Fibroblast of pulmonary artery (primary cell): ENCODE results near the gene ACIN1.

ENCODE experiments used
- DNase-seq: peaks from one replicate; pipeline ENCODE4 v3.0.0-alpha.2; 2010; ENCODE audit warnings: low read depth
- H3K4me3 ChIP-seq: replicated peaks from 2 replicates; pipeline ENCODE4 v1.5.1; 2011; ENCODE audit warnings: low read depth, mild to moderate bottlenecking, control low read depth, low read length, moderate library complexity
- TF ChIP-seq, protein P1 (sequence below): IDR thresholded peaks from 2 replicates; pipeline ENCODE4 v1.5.1; 2011; ENCODE audit warnings: mild to moderate bottlenecking, control low read depth, low read length, inconsistent platforms; ENCODE audit errors: missing control alignments

ACIN1 gene

DNA sequence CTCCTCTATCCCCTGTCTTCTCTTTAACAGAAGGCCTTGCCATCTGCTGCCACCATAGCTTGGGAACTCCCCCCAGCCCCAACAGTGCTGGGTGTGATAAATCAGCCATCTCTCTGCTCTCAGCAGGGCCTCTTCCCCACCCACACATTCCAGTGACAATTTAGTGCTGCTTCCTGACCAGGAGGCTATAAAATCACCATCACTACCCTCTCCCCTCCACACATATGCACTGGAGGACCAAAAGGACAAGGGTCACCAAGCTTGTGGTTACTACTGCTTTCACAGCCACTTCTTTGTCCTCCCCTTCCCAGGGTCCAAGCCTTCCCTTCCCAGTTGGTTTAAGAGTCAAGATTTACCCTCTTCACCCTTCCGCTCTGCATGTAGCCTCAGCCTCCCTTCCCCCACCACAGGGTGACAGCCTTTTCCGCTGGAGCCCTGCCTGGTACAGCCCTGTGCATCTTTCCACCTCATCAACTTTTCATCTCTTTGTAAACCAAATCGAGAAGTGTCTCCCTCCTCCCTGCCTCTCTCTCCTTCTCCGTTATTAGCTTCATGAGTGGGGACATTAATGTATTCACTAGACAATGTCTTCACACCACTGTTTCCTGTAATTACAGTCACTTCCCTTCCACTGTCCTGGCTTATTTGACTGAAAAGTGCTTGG lies 69.7 kb downstream of the ACIN1 start:
- no peak overlapping the region for H3K4me3 ChIP-seq
- no peak for DNase-seq
- TF ChIP-seq, protein P1, sequence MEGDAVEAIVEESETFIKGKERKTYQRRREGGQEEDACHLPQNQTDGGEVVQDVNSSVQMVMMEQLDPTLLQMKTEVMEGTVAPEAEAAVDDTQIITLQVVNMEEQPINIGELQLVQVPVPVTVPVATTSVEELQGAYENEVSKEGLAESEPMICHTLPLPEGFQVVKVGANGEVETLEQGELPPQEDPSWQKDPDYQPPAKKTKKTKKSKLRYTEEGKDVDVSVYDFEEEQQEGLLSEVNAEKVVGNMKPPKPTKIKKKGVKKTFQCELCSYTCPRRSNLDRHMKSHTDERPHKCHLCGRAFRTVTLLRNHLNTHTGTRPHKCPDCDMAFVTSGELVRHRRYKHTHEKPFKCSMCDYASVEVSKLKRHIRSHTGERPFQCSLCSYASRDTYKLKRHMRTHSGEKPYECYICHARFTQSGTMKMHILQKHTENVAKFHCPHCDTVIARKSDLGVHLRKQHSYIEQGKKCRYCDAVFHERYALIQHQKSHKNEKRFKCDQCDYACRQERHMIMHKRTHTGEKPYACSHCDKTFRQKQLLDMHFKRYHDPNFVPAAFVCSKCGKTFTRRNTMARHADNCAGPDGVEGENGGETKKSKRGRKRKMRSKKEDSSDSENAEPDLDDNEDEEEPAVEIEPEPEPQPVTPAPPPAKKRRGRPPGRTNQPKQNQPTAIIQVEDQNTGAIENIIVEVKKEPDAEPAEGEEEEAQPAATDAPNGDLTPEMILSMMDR, result no peak

DNA sequence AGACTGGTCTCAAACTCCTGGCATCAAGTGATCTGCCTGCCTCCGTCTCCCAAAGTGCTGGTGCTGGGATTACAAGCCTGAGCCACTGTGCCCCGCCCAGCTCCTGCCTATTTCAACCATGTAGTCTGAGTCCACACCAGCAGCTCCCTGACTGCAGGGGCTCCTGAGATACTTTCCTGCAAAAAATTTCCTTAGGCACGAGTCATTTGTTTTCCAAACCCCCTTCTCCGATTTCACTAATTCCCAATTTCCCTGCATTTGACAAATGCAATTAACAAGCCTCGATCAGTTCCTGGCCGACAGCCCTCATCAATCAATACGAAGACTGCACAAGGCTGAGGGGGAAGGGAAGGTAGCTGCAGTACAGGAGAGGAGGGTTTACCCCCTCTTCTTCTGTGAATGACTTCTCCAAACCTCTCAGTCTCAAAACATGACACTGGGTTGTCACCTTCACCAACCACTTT lies 70.3 kb downstream of the ACIN1 start:
- TF ChIP-seq, protein P1, result no peak

DNA sequence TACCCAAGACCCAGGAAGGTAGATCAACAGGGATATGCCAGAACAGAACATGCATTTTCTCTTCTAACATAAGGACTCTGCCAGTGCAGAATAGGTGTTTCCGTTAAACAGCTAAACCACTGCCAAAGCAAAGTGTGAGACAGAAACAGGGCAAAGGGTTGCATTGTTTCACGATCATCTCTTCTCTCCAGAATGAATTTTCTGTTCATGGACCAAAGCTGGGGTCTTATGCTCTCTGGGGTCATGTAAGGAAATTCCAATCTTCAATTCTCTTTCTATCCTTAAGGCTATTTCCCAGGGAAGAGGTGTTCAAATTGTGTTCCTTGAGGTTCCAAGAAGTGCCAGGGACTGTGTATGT lies 71.2 kb downstream of the ACIN1 start:
- DNase-seq, result no peak
- TF ChIP-seq, protein P1, result no peak
- no peak overlapping the region for H3K4me3 ChIP-seq

More for the DNA sequence above, 70.3 kb downstream of the ACIN1 start:
- no peak overlapping the region for H3K4me3 ChIP-seq
- no peak for DNase-seq

DNA sequence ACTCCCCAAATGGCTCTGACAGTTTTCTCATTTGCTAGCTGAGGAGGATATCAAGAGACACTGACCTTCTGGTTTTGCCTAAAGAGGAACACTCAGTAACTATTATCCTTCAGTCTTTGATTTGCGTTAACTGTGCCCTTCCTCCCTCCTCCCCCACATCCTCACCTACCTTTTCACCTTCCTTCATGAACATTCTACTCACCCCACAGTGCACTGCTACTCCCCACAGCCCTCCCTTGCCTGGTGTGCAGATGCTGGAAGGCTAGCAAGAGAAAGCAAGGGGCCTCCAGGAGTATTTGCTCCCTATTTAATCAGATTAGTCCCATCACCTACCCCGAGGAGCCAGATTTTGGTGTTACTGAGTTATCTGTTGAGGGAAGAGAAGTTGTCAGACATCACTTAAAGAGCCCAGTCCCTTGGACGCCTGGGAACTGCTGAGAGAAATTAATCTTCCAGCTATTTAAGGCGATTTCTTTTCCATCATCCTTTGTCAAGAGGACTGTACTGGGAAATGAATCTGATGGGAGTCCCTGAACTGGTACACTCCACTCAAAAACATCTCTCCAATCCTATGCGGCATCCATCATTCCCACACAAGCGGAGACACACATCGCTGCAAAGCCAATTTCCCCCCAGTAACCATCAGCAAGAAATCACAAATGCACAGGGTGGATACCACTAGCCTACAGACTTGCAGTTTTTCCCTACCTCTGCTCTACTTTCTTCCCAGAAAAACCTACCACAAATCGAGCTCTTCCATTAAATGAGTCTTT lies 71.7 kb downstream of the ACIN1 start:
- TF ChIP-seq, protein P1, result no peak
- DNase-seq, result no peak
- H3K4me3 ChIP-seq, result no peak overlapping the region

DNA sequence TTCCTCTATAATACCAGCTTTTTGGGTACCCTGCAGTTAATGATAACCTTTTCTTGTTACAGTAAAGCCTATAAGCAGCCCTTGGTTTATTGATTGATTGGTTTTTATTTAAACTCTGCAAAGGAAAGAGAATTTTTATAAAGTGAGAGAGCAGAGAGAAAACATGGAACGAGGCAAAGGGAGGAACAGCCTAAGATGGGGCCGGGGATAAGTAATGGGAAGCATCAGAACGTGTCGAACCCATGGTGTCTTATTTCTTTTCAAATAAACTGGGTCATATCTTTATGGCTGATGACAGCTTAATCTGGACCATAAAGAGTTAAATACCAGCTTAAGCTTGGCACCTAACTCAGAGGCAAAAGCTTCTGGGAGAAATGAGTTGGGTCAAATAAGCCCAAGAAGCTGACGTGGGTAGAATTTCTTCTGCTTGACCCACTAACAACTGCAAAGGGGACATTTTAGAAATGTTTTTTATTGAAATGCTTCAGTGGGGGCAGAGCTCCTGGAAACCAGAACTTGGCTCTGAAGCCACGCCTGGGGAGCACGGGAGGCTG lies 73.0 kb downstream of the ACIN1 start:
- no peak for DNase-seq
- TF ChIP-seq, protein P1, result no peak
- H3K4me3 ChIP-seq, result no peak overlapping the region

DNA sequence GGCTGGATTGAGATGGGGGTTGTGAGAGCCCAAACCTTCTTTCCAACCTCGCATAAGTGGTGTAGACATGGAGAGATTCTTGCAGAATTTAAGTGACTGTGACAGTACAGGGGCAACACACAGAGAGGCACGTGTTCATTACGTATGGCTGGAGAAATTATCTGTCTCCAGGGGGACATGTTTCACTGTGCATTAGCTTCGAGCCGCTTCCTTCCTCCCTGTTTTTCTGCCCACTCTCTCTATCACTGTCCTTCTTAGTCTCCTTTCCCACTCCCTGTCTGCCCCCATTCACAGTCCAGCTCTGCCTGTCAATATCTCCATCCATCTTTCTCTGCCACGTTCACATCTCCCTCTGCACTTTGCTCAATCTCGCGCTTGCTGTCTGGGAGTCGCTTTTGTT lies 73.5 kb downstream of the ACIN1 start:
- H3K4me3 ChIP-seq, result no peak overlapping the region
- TF ChIP-seq, protein P1, result no peak
- DNase-seq, result no peak
